GM18502 (cell line): ENCODE data around the gene NEK7.
"Not testable (repeated sequence)": the region's sequence is repeated elsewhere in the genome, so short reads cannot be mapped to it uniquely, and the experiment has no call there.

Experiments
- ATAC-seq: cut with Tn5 transposase; IDR thresholded peaks from one replicate; pipeline ENCODE4 v1.9.1; 2021; ENCODE audit warnings: mild to moderate bottlenecking; ENCODE audit not compliant: unreplicated experiment, poor library complexity

The NEK7 gene

GRCh38 chr1:198156745-198157240 lies at the start of gene NEK7:
Gene NEK7, plus strand, starts transcription at chr1:198156998. Its CDS starts 75,583 bp downstream, at chr1:198232581.
- peak; percentile 50 for ATAC-seq

- no peak for ATAC-seq
These were observed 49.7 kb upstream of the NEK7 start for GRCh38 chr1:198107091-198107501.

- no peak for ATAC-seq
These were observed 48.0 kb upstream of the NEK7 start for GRCh38 chr1:198108636-198109370.

GRCh38 chr1:198109371-198109715 lies 47.5 kb upstream of the NEK7 start:
- ATAC-seq, result no peak

- ATAC-seq, result no peak
These were observed 43.5 kb upstream of the NEK7 start for GRCh38 chr1:198113342-198113750.

GRCh38 chr1:198116069-198116468 lies 40.7 kb upstream of the NEK7 start:
- ATAC-seq, result no peak

GRCh38 chr1:198116469-198116868 lies 40.3 kb upstream of the NEK7 start:
- ATAC-seq, result no peak

GRCh38 chr1:198117267-198117666 lies 39.5 kb upstream of the NEK7 start:
- ATAC-seq, result no peak

GRCh38 chr1:198118134-198118533 lies 38.7 kb upstream of the NEK7 start:
- ATAC-seq, result no peak

- no peak for ATAC-seq
These were observed 36.9 kb upstream of the NEK7 start for GRCh38 chr1:198119906-198120305.

- ATAC-seq, result no peak
These were observed 35.6 kb upstream of the NEK7 start for GRCh38 chr1:198121056-198121826.

- no peak for ATAC-seq
These were observed 34.1 kb upstream of the NEK7 start for GRCh38 chr1:198122693-198123092.

GRCh38 chr1:198123133-198123532 lies 33.7 kb upstream of the NEK7 start:
- no peak for ATAC-seq

GRCh38 chr1:198124673-198125072 lies 32.1 kb upstream of the NEK7 start:
- ATAC-seq, result no peak

GRCh38 chr1:198125995-198126735 lies 30.6 kb upstream of the NEK7 start:
- no peak for ATAC-seq

- ATAC-seq, result no peak
These were observed 28.3 kb upstream of the NEK7 start for GRCh38 chr1:198128533-198128932.

GRCh38 chr1:198130053-198130452 lies 26.7 kb upstream of the NEK7 start:
- not testable (repeated sequence) for ATAC-seq

GRCh38 chr1:198132060-198132781 lies 24.6 kb upstream of the NEK7 start:
- peak; percentile 74 for ATAC-seq

- no peak for ATAC-seq
These were observed 22.5 kb upstream of the NEK7 start for GRCh38 chr1:198134252-198134651.

GRCh38 chr1:198135366-198135765 lies 21.4 kb upstream of the NEK7 start:
- ATAC-seq, result no peak
